Measurements from ENCODE around the gene HDAC4. TPM values are rescaled to one million over a fixed set of nuclear protein-coding genes. Genes with fewer than 3 reads are reported as not detected.

Gene HDAC4
- total and polyA plus RNA-seq, 3 donors from 2014 or later = 29.0 to 67.5 (median 58.7) TPM

DNA sequence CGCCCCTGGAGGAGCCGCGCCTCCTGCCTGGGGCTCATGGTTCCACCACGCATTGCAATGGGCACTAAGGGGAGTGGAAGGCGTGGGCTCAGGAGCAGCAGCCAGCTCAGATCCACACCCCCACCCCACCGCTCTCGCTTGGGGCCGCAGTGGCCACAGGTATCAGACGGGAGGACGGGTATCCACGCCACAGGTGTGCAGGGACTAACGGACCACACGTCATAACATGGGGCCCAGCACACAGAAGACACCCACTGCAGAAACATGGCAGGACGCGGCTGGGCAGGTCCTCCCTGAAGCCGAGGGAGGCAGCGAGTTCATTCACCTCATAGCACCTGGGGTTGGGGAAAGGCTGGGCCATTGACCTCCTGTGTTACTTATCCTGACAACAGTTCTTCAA lies 13.0 kb downstream of the HDAC4 start:
- Histone ChIP-seq H3K4me1 (no peaks in the 10 kb centered on the region), H3K36me3 (ENCODE audit: low read depth, missing control alignments) (no peaks in the 10 kb centered on the region), H3K27me3 (no peaks in the 10 kb centered on the region), H3K27ac (no peak overlapping the region), H3K9me3 (no peaks in the 10 kb centered on the region), H3K4me3 (no peak overlapping the region)
- intact Hi-C loops (cut with DNase I; ENCODE audit: low total_unique reads) = no loop called here
- DNase-seq = no peak
- WGBS, 2 donors = 90 to 92% methylated on average over 17 of the region's 17 CpGs
- TF ChIP-seq, protein P1, sequence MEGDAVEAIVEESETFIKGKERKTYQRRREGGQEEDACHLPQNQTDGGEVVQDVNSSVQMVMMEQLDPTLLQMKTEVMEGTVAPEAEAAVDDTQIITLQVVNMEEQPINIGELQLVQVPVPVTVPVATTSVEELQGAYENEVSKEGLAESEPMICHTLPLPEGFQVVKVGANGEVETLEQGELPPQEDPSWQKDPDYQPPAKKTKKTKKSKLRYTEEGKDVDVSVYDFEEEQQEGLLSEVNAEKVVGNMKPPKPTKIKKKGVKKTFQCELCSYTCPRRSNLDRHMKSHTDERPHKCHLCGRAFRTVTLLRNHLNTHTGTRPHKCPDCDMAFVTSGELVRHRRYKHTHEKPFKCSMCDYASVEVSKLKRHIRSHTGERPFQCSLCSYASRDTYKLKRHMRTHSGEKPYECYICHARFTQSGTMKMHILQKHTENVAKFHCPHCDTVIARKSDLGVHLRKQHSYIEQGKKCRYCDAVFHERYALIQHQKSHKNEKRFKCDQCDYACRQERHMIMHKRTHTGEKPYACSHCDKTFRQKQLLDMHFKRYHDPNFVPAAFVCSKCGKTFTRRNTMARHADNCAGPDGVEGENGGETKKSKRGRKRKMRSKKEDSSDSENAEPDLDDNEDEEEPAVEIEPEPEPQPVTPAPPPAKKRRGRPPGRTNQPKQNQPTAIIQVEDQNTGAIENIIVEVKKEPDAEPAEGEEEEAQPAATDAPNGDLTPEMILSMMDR (IDR thresholded peaks at IDR 0.05) = no peak
- TF ChIP-seq POLR2A (IDR thresholded peaks at IDR 0.05) = no peak

DNA sequence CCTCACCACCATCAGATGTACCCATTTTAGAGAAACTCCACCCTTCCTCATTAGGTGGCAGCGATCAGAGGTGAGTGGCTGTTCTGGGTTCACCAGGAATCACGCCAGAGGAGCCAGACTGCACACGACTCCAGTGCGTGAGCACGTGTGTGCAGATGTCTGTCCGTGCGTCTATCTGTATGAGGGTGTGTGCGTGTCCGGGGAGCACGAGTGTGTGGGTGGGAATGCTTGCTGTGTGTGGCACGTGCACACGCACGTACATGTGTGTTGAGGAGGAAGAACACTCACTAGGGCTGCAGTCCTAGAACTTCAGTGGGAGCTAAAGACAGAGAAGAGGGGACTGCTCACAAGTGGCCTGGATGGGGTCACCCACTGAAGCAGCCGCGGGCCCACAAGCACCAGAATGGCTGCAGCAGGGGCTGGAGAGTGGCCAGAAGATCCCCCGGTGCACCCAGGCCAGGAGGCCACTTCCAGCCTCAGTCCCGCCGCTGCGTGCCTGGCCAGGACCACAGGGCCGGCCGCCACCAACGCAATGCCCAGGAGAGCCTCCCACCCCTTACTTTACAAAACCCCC lies 13.9 kb downstream of the HDAC4 start:
- Histone ChIP-seq H3K9me3 (no peaks in the 10 kb centered on the region), H3K4me3 (no peak overlapping the region), H3K4me1 (no peaks in the 10 kb centered on the region), H3K27ac (no peak overlapping the region), H3K27me3 (no peaks in the 10 kb centered on the region), H3K36me3 (ENCODE audit: low read depth, missing control alignments) (no peaks in the 10 kb centered on the region)
- TF ChIP-seq POLR2A (IDR thresholded peaks at IDR 0.05) = no peak
- TF ChIP-seq, protein P1 (IDR thresholded peaks at IDR 0.05) = no peak
- DNase-seq = no peak
- 92 to 95% methylated on average over 16 to 22 of the region's 22 CpGs for WGBS, 2 donors
- intact Hi-C loops (cut with DNase I; ENCODE audit: low total_unique reads) = no loop called here

DNA sequence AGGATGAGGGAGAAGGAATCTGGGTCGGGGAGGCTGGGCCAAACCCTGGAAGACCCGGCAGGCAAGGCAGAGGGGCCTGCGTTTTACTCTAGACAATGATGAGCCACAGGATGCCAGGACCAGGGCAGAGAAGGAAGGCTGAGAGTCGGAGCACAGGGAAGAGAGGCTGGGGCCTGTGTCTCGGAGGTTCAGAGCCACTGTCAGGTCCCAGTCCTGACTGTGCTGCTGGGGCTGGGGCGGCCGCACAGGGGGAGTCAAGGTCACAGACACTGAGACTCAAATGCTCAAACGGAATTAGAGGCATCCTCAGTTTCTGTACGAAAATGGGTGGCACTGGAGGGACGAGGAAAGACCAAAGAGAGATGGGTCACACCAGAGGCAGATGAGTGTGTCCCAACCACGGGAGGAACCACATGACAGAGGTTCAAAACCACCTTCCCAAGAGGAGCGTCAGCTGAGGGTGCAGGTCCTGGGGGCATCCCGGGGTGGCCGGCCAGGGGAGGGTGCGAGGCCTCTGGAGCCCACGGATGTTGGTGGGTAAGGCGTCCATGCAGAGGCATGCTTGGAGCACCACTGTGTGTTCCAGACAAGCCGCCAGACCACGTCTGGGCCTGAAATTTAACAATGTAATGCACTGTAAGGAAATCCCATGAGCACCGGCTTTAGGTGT lies 14.7 kb downstream of the HDAC4 start:
- TF ChIP-seq, protein P1 (IDR thresholded peaks at IDR 0.05) = no peak
- no peak for TF ChIP-seq POLR2A (IDR thresholded peaks at IDR 0.05)
- intact Hi-C loops (cut with DNase I; ENCODE audit: low total_unique reads) = no loop called here
- Histone ChIP-seq H3K27me3 (no peaks in the 10 kb centered on the region), H3K4me3 (no peak overlapping the region), H3K36me3 (ENCODE audit: low read depth, missing control alignments) (no peaks in the 10 kb centered on the region), H3K27ac (no peak overlapping the region), H3K9me3 (no peaks in the 10 kb centered on the region), H3K4me1 (no peaks in the 10 kb centered on the region)
- DNase-seq = no peak
- 90 to 91% methylated on average over 14 to 20 of the region's 20 CpGs for WGBS, 2 donors

DNA sequence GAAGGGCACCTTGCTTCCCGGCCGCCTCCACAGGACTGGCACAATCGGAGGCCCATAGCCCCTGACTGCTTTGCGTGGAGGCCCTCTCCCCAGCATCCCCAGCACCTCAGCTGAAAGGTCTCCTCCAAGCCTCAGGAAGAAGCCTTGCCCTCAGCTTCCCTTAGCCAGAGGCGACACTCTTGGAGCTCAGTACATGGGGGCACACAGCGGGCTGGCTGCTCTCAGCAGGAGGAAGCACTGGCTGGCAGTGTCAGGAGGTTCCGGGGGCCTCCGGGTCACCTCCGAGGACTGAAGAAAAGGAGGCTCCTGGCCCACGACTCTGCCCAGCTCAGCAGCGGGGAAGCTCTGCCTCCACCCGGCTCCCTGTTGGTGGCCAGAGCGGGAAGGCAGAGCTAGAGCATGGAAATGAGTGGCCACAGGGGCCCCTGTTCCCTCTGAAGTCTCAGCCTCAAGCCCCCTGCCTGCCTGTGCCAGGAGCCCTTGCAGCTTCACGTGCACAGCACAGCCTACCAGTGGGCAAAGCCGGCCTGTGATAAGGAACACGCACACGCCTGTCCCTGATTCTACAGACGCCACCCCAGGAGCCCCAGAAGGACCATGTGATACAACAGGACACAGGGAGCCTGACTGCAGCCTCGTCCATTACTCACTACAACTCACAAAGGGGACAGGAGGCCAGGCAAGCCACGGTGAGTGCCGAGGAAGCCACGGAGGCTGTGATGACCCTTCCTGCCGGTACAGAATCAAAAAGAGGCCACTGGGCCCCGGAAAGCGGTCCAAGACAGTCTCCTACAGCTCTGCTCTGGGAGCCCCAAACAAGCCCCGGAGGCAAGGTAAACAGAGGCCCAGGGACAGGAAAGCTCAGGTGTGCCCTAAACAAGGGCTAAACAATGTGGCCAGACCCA lies 15.5 kb downstream of the HDAC4 start:
- H3K27me3 ChIP-seq = no peaks in the 10 kb centered on the region
- no peak overlapping the region for H3K27ac ChIP-seq
- TF ChIP-seq, protein P1 (IDR thresholded peaks at IDR 0.05) = no peak
- TF ChIP-seq POLR2A (IDR thresholded peaks at IDR 0.05) = no peak
- intact Hi-C loops (cut with DNase I; ENCODE audit: low total_unique reads) = no loop called here
- DNase-seq = no peak
- H3K9me3 ChIP-seq = no peaks in the 10 kb centered on the region
- H3K36me3 ChIP-seq (ENCODE audit: low read depth, missing control alignments) = no peaks in the 10 kb centered on the region
- H3K4me1 ChIP-seq = no peaks in the 10 kb centered on the region
- H3K4me3 ChIP-seq = no peak overlapping the region
- 91 to 93% methylated on average over 21 to 26 of the region's 26 CpGs for WGBS, 2 donors

Measured in testis (tissue), 3 donors.